Glutamatergic neuron (in vitro differentiated cells): ENCODE data around the gene IGFBP6. TPM values are rescaled to one million over a fixed set of nuclear protein-coding genes. Genes with fewer than 3 reads are reported as not detected.

Experiments
- DNase-seq: peaks from one replicate; pipeline ENCODE4 v3.0.0; 2022
- H3K27ac Mint-ChIP-seq: one replicate; pipeline ENCODE4 v1.8.0; 2020; ENCODE audit warnings: mild to moderate bottlenecking, mixed read lengths, inconsistent platforms; ENCODE audit not compliant: unreplicated experiment
- H3K27me3 Mint-ChIP-seq: one replicate; pipeline ENCODE4 v1.8.0; 2020; ENCODE audit warnings: mild to moderate bottlenecking, moderate library complexity, mixed read lengths, inconsistent platforms; ENCODE audit not compliant: unreplicated experiment
- H3K36me3 Mint-ChIP-seq: one replicate; pipeline ENCODE4 v1.8.0; 2020; ENCODE audit warnings: mild to moderate bottlenecking, mixed read lengths, inconsistent platforms; ENCODE audit not compliant: unreplicated experiment
- H3K4me1 Mint-ChIP-seq: one replicate; pipeline ENCODE4 v1.8.0; 2020; ENCODE audit warnings: mild to moderate bottlenecking, low read depth, mixed read lengths, inconsistent platforms; ENCODE audit not compliant: unreplicated experiment
- H3K4me3 Mint-ChIP-seq: one replicate; pipeline ENCODE4 v1.8.0; 2020; ENCODE audit warnings: mild to moderate bottlenecking, mixed read lengths, inconsistent platforms; ENCODE audit not compliant: unreplicated experiment
- H3K9me3 Mint-ChIP-seq: one replicate; pipeline ENCODE4 v1.8.0; 2020; ENCODE audit warnings: mild to moderate bottlenecking, moderate library complexity, mixed read lengths, inconsistent platforms; ENCODE audit not compliant: unreplicated experiment
- CTCF ChIP-seq: fragments of 200-600 bp; sonication (generic); IDR thresholded peaks from one replicate; pipeline ENCODE4 v1.5.0; 2021; ENCODE audit not compliant: partially characterized antibody, unreplicated experiment
- long read RNA-seq: library from polyadenylated mRNA; unstranded; transcript quantifications from one replicate; pipeline ENCODE4 v2.0.0, GENCODE V29; 2020; ENCODE audit not compliant: unreplicated experiment
- total RNA-seq: library from RNA; stranded (reverse); fragmentation: NEBNext Ultra II Directional; extraction: Animal tissue kit (Norgen Biotek cat#: 25700); gene quantifications from one replicate; pipeline ENCODE4 v1.2.1, GENCODE V29; 2021; ENCODE audit not compliant: unreplicated experiment

The IGFBP6 gene
- total RNA-seq, result not detected
- long read RNA-seq, result 0 reads

GRCh38 chr12:53097564-53098353, at the start of gene IGFBP6:
TSS of gene IGFBP6 (plus strand) at chr12:53097667. CDS start at chr12:53097718, 51 bp downstream.
- no peak for TF ChIP-seq CTCF
- DNase-seq, result peak; percentile 69
- Mint-ChIP-seq H3K36me3 (no peaks in the 10 kb centered on the region), H3K9me3 (peaks cover 6% of the 10 kb centered on the region), H3K4me3 (peak within 1 kb of the TSS; percentile 91), H3K4me1 (peaks cover 8% of the 10 kb centered on the region), H3K27ac (no peak within 1 kb of the TSS), H3K27me3 (peaks cover 32% of the 10 kb centered on the region)

GRCh38 chr12:53048033-53048779, 49.3 kb upstream of the IGFBP6 start:
- H3K27ac Mint-ChIP-seq, result no peak overlapping the region
- no peak overlapping the region for H3K4me3 Mint-ChIP-seq
- peaks cover under 1% of the 10 kb centered on the region for H3K36me3 Mint-ChIP-seq
- TF ChIP-seq CTCF, result no peak
- peak; percentile 41 for DNase-seq
- peaks cover 20% of the 10 kb centered on the region for H3K4me1 Mint-ChIP-seq
- peaks cover 12% of the 10 kb centered on the region for H3K27me3 Mint-ChIP-seq
- H3K9me3 Mint-ChIP-seq, result peaks cover 5% of the 10 kb centered on the region

GRCh38 chr12:53048780-53049401, 48.6 kb upstream of the IGFBP6 start:
- DNase-seq, result peak; percentile 32
- Mint-ChIP-seq H3K9me3 (peaks cover 5% of the 10 kb centered on the region), H3K4me3 (peak overlapping the region; percentile 28), H3K36me3 (no peaks in the 10 kb centered on the region), H3K4me1 (peaks cover 20% of the 10 kb centered on the region), H3K27me3 (peaks cover 15% of the 10 kb centered on the region), H3K27ac (peak overlapping the region; percentile 28)
- no peak for TF ChIP-seq CTCF

- Mint-ChIP-seq H3K4me3 (peak within 1 kb of the TSS; percentile 28), H3K27ac (peak within 1 kb of the TSS; percentile 28), H3K4me1 (peaks cover 18% of the 10 kb centered on the region), H3K9me3 (peaks cover 3% of the 10 kb centered on the region), H3K36me3 (no peaks in the 10 kb centered on the region), H3K27me3 (peaks cover 13% of the 10 kb centered on the region)
- no peak for TF ChIP-seq CTCF
- DNase-seq, result peak; percentile 46
Measured at GRCh38 chr12:53049571-53050318, 47.7 kb upstream of the IGFBP6 start, which contains the start of gene TNS2. TSS of gene TNS2 (plus strand) at chr12:53050065. CDS start at chr12:53050186, 121 bp downstream.
